Measurements from ENCODE around the gene GJB2. TPM values are rescaled to one million over a fixed set of nuclear protein-coding genes. Genes with fewer than 3 reads are reported as not detected.

Gene GJB2
- total and polyA plus RNA-seq, 2 experiments from 2014 or later = 0.11 to 0.20 TPM

GRCh38 chr13:20142023-20142926, 50.5 kb downstream of the GJB2 start:
- no peak overlapping the region for H3K4me2 ChIP-seq (ENCODE audit: unreplicated experiment)
- H3K79me2 ChIP-seq (ENCODE audit: insufficient read depth) = no peaks in the 10 kb centered on the region
- H3K9ac ChIP-seq = no peak overlapping the region
- DNase-seq = no peak
- no peak overlapping the region for H3K4me3 ChIP-seq
- no peaks in the 10 kb centered on the region for H3K9me3 ChIP-seq (ENCODE audit: low read depth)
- no peaks in the 10 kb centered on the region for H3F3A ChIP-seq (ENCODE audit: insufficient read depth)
- no peak overlapping the region for H3K27ac ChIP-seq
- in situ Hi-C loops (cut with MboI) = no loop called here
- TF ChIP-seq EZH2phosphoT487 (IDR thresholded peaks at IDR 0.05; ENCODE audit: insufficient read depth, low read depth) (no peak), EZH2 (IDR thresholded peaks at IDR 0.05; ENCODE audit: insufficient read depth, poor library complexity, severe bottlenecking) (no peak)
- no peaks in the 10 kb centered on the region for H3K36me3 ChIP-seq (ENCODE audit: low read depth)
- no peaks in the 10 kb centered on the region for H3K4me1 ChIP-seq (ENCODE audit: insufficient read depth)
- WGBS, 2 experiments (ENCODE audit: low coverage in 1 of 2, low lambda C conversion rate in 2 of 2, missing lambda C conversion rate in 2 of 2) = 30 to 31% methylated on average over 63 to 76 of the region's 84 CpGs
- no peak overlapping the region for H2AFZ ChIP-seq
- peaks cover 10% of the 10 kb centered on the region; the same call in 1 of the 2 replicates for H3K27me3 ChIP-seq (replicated peaks; ENCODE audit: insufficient read depth)
- no peaks in the 10 kb centered on the region for H3K9me2 ChIP-seq (ENCODE audit: insufficient read depth)
- H4K20me1 ChIP-seq (ENCODE audit: insufficient read depth) = no peaks in the 10 kb centered on the region

- Histone ChIP-seq H3F3A (ENCODE audit: insufficient read depth) (no peaks in the 10 kb centered on the region), H3K4me3 (no peak overlapping the region), H3K79me2 (ENCODE audit: insufficient read depth) (no peaks in the 10 kb centered on the region), H2AFZ (no peak overlapping the region), H3K9me3 (ENCODE audit: low read depth) (no peaks in the 10 kb centered on the region), H3K36me3 (ENCODE audit: low read depth) (no peaks in the 10 kb centered on the region), H4K20me1 (ENCODE audit: insufficient read depth) (no peaks in the 10 kb centered on the region), H3K9ac (no peak overlapping the region), H3K9me2 (ENCODE audit: insufficient read depth) (no peaks in the 10 kb centered on the region), H3K4me2 (ENCODE audit: unreplicated experiment) (no peak overlapping the region), H3K27ac (no peak overlapping the region), H3K4me1 (ENCODE audit: insufficient read depth) (no peaks in the 10 kb centered on the region), H3K27me3 (replicated peaks; ENCODE audit: insufficient read depth) (peaks cover 12% of the 10 kb centered on the region; the same call in 1 of the 2 replicates)
- 69 to 77% methylated on average over 14 of the region's 14 CpGs for WGBS, 2 experiments (ENCODE audit: low coverage in 1 of 2, low lambda C conversion rate in 2 of 2, missing lambda C conversion rate in 2 of 2)
- TF ChIP-seq EZH2phosphoT487 (IDR thresholded peaks at IDR 0.05; ENCODE audit: insufficient read depth, low read depth) = no peak
- TF ChIP-seq EZH2 (IDR thresholded peaks at IDR 0.05; ENCODE audit: insufficient read depth, poor library complexity, severe bottlenecking) = no peak
- in situ Hi-C loops (cut with MboI) = no loop called here
- no peak for DNase-seq
These were observed 51.3 kb downstream of the GJB2 start for GRCh38 chr13:20141238-20142022.

DNA sequence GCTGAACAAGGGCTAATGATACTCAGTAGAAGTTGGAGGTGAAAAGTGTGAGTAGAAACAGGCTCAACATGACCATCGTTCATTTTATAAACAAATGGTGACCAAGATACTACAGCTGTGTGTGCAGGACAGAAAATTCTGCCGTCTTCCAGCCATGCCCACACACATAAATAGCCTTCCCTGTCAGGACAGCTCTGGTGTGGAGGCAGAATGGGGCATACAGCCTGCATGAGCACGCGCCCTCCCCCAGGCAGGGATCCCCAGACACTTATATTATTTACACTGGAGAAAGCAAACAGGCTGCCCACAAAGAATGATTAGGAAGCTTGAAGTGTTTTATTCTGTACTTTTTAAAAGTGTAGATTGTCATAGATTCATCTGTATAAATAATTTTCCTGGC, 52.3 kb downstream of the GJB2 start:
- no peak for DNase-seq
- Histone ChIP-seq H3K4me1 (ENCODE audit: insufficient read depth) (no peaks in the 10 kb centered on the region), H3K4me2 (ENCODE audit: unreplicated experiment) (no peak overlapping the region), H3K27me3 (replicated peaks; ENCODE audit: insufficient read depth) (peaks cover 13% of the 10 kb centered on the region; the same call in 1 of the 2 replicates), H3K79me2 (ENCODE audit: insufficient read depth) (no peaks in the 10 kb centered on the region), H3K4me3 (no peak overlapping the region), H3K9me2 (ENCODE audit: insufficient read depth) (no peaks in the 10 kb centered on the region), H4K20me1 (ENCODE audit: insufficient read depth) (no peaks in the 10 kb centered on the region), H3F3A (ENCODE audit: insufficient read depth) (no peaks in the 10 kb centered on the region), H3K9ac (no peak overlapping the region), H3K9me3 (ENCODE audit: low read depth) (no peaks in the 10 kb centered on the region), H3K27ac (no peak overlapping the region), H3K36me3 (ENCODE audit: low read depth) (no peaks in the 10 kb centered on the region), H2AFZ (no peak overlapping the region)
- in situ Hi-C loops (cut with MboI) = no loop called here
- no peak for TF ChIP-seq EZH2phosphoT487 (IDR thresholded peaks at IDR 0.05; ENCODE audit: insufficient read depth, low read depth)
- no peak for TF ChIP-seq EZH2 (IDR thresholded peaks at IDR 0.05; ENCODE audit: insufficient read depth, poor library complexity, severe bottlenecking)
- 76 to 83% methylated on average over 4 of the region's 4 CpGs for WGBS, 2 experiments (ENCODE audit: low coverage in 1 of 2, low lambda C conversion rate in 2 of 2, missing lambda C conversion rate in 2 of 2)

GRCh38 chr13:20137875-20138274, 54.9 kb downstream of the GJB2 start:
- Histone ChIP-seq H3K9me3 (ENCODE audit: low read depth) (no peaks in the 10 kb centered on the region), H3K36me3 (ENCODE audit: low read depth) (no peaks in the 10 kb centered on the region), H4K20me1 (ENCODE audit: insufficient read depth) (no peaks in the 10 kb centered on the region), H2AFZ (no peak overlapping the region), H3K4me2 (ENCODE audit: unreplicated experiment) (no peak overlapping the region), H3K9me2 (ENCODE audit: insufficient read depth) (no peaks in the 10 kb centered on the region), H3K4me1 (ENCODE audit: insufficient read depth) (no peaks in the 10 kb centered on the region), H3K4me3 (no peak overlapping the region), H3K9ac (no peak overlapping the region), H3K79me2 (ENCODE audit: insufficient read depth) (no peaks in the 10 kb centered on the region), H3F3A (ENCODE audit: insufficient read depth) (no peaks in the 10 kb centered on the region), H3K27ac (no peak overlapping the region), H3K27me3 (replicated peaks; ENCODE audit: insufficient read depth) (peaks cover 9% of the 10 kb centered on the region; the same call in 1 of the 2 replicates)
- TF ChIP-seq EZH2 (IDR thresholded peaks at IDR 0.05; ENCODE audit: insufficient read depth, poor library complexity, severe bottlenecking) = no peak
- no peak for TF ChIP-seq EZH2phosphoT487 (IDR thresholded peaks at IDR 0.05; ENCODE audit: insufficient read depth, low read depth)
- in situ Hi-C loops (cut with MboI) = no loop called here
- 45 to 49% methylated on average over 2 of the region's 2 CpGs for WGBS, 2 experiments (ENCODE audit: low coverage in 1 of 2, low lambda C conversion rate in 2 of 2, missing lambda C conversion rate in 2 of 2)
- no peak for DNase-seq

Other genes with a start within 250 kb of the GJB2 start
- 35.0 and 40.8 TPM in 2 replicates for gene ZMYM2, start 234.2 kb downstream of the GJB2 start, total RNA-seq (2014; rRNA removed; shearing (Covaris generic))
- gene ZMYM2, start 234.2 kb downstream of the GJB2 start, polyA plus RNA-seq (2016; fragmentation: Nextera tagmentation; extraction: Ambion mirVana) = 14.9 and 15.7 TPM in 2 replicates
- 5.5 and 5.8 TPM in 2 replicates for gene GJA3, start 31.9 kb downstream of the GJB2 start, total RNA-seq (2014; rRNA removed; shearing (Covaris generic))
- 1.9 and 2.1 TPM in 2 replicates for gene GJA3, start 31.9 kb downstream of the GJB2 start, polyA plus RNA-seq (2016; fragmentation: Nextera tagmentation; extraction: Ambion mirVana)
- gene GJB6, start 39.4 kb upstream of the GJB2 start, total RNA-seq (2014; rRNA removed; shearing (Covaris generic)) = not detected in 2 replicates
- not detected in 2 replicates for gene GJB6, start 39.4 kb upstream of the GJB2 start, polyA plus RNA-seq (2016; fragmentation: Nextera tagmentation; extraction: Ambion mirVana)

All from GM23248 (cell line).